NB4 (cell line): Measurements from ENCODE around the gene MCF2L.

ENCODE experiments used
- MYC ChIP-seq: IDR thresholded peaks from 2 replicates; pipeline ENCODE4 v1.6.1; 2011; ENCODE audit warnings: low read depth, low read length
- POLR2A ChIP-seq: IDR thresholded peaks from 2 replicates; pipeline ENCODE4 v1.6.1; 2011; ENCODE audit warnings: mild to moderate bottlenecking; ENCODE audit not compliant: insufficient read length; ENCODE audit errors: extremely low read depth
- TF ChIP-seq, protein P1 (sequence below): IDR thresholded peaks from one replicate; pipeline ENCODE4 v1.5.1; 2012; ENCODE audit warnings: low read depth, low read length
- TF ChIP-seq, protein P2 (sequence below): IDR thresholded peaks from 2 replicates; pipeline ENCODE4 v1.6.1; 2011; ENCODE audit warnings: low read depth, low read length

DNA sequence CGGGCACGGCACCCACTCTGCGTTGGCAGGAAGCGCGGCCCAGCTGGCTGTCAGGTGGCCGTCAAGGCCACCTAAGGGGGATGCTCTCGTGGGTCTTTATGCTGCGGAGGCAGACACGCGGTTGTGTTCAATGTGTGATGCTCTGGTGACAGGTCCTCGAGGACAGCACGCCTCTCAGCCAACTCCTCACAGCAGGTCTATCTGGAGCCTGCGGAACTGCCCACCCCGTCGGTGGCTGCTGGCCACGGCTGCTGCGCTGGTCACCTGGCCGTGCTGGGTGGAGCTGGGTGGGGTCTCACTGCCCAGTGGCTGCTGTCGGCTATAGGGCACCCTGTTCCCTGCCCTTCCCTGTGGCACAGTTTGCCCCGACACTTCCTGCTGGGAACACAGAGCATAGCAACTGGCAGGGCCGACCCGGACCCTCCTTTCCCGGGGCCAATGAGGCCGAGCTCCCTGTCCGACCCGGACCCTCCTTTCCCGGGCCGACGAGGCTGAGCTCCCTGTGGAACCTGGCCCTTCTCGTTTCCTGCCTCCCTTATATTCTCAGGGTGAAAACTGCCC, 122.3 kb downstream of the MCF2L start:
- TF ChIP-seq, protein P1, sequence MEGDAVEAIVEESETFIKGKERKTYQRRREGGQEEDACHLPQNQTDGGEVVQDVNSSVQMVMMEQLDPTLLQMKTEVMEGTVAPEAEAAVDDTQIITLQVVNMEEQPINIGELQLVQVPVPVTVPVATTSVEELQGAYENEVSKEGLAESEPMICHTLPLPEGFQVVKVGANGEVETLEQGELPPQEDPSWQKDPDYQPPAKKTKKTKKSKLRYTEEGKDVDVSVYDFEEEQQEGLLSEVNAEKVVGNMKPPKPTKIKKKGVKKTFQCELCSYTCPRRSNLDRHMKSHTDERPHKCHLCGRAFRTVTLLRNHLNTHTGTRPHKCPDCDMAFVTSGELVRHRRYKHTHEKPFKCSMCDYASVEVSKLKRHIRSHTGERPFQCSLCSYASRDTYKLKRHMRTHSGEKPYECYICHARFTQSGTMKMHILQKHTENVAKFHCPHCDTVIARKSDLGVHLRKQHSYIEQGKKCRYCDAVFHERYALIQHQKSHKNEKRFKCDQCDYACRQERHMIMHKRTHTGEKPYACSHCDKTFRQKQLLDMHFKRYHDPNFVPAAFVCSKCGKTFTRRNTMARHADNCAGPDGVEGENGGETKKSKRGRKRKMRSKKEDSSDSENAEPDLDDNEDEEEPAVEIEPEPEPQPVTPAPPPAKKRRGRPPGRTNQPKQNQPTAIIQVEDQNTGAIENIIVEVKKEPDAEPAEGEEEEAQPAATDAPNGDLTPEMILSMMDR, result no peak
- TF ChIP-seq POLR2A, result no peak
- no peak for TF ChIP-seq MYC
- TF ChIP-seq, protein P2, sequence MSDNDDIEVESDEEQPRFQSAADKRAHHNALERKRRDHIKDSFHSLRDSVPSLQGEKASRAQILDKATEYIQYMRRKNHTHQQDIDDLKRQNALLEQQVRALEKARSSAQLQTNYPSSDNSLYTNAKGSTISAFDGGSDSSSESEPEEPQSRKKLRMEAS, result no peak
